Astrocyte (in vitro differentiated cells and primary cell): ENCODE results near the gene TGM5. TPM values are rescaled to one million over a fixed set of nuclear protein-coding genes. Genes with fewer than 3 reads are reported as not detected.

ENCODE experiments used
- DNase-seq: peaks from one replicate; pipeline ENCODE4 v3.0.0-alpha.2; 2010; ENCODE audit warnings: low read depth
- FAIRE-seq: peaks from 2 replicates; lab custom pipeline; 2011; peaks lifted over from hg19 to GRCh38; lab: Jason Lieb, UNC
- H2AFZ ChIP-seq: 2 replicates; pipeline ENCODE4 v1.6.0; 2012; ENCODE audit warnings: low read depth, low read length, inconsistent platforms
- H3K27ac ChIP-seq: 2 replicates; pipeline ENCODE4 v1.5.1; 2011; ENCODE audit warnings: low read depth, low read length, inconsistent platforms
- H3K27me3 ChIP-seq: 2 replicates; pipeline ENCODE4 v1.6.0; 2011; ENCODE audit warnings: low read length, inconsistent platforms; ENCODE audit not compliant: insufficient read depth
- H3K36me3 ChIP-seq: 2 replicates; pipeline ENCODE4 v1.5.1; 2011; ENCODE audit warnings: low read length, inconsistent platforms; ENCODE audit not compliant: insufficient read depth
- H3K4me1 ChIP-seq: 2 replicates; pipeline ENCODE4 v1.5.1; 2011; ENCODE audit warnings: low read length, inconsistent platforms; ENCODE audit not compliant: insufficient read depth
- H3K4me2 ChIP-seq: 2 replicates; pipeline ENCODE4 v1.6.0; 2012; ENCODE audit warnings: low read length, inconsistent platforms
- H3K4me3 ChIP-seq: 2 replicates; pipeline ENCODE4 v1.5.1; 2011; ENCODE audit warnings: low read depth, mild to moderate bottlenecking, low read length, inconsistent platforms; ENCODE audit not compliant: insufficient read depth
- H3K79me2 ChIP-seq: 2 replicates; pipeline ENCODE4 v1.6.0; 2012; ENCODE audit warnings: mild to moderate bottlenecking, low read length, inconsistent platforms; ENCODE audit not compliant: insufficient read depth
- H3K9ac ChIP-seq: 2 replicates; pipeline ENCODE4 v1.6.0; 2012; ENCODE audit warnings: mild to moderate bottlenecking, low read length, inconsistent platforms
- H3K9me3 ChIP-seq: 2 replicates; pipeline ENCODE4 v1.5.1; 2012; ENCODE audit warnings: low read depth, mild to moderate bottlenecking, low read length, inconsistent platforms; ENCODE audit not compliant: insufficient read depth
- H4K20me1 ChIP-seq: 2 replicates; pipeline ENCODE4 v1.6.0; 2012; ENCODE audit warnings: low read length, inconsistent platforms; ENCODE audit not compliant: insufficient read depth
- H3K27ac Mint-ChIP-seq: one replicate; pipeline ENCODE4 v1.8.0; 2021; ENCODE audit warnings: mild to moderate bottlenecking, mixed read lengths; ENCODE audit not compliant: unreplicated experiment
- H3K27me3 Mint-ChIP-seq: one replicate; pipeline ENCODE4 v1.8.0; 2021; ENCODE audit warnings: low read depth, mixed read lengths; ENCODE audit not compliant: unreplicated experiment
- H3K36me3 Mint-ChIP-seq: one replicate; pipeline ENCODE4 v1.8.0; 2021; ENCODE audit warnings: low read depth, mixed read lengths; ENCODE audit not compliant: unreplicated experiment
- H3K4me1 Mint-ChIP-seq: one replicate; pipeline ENCODE4 v1.8.0; 2021; ENCODE audit warnings: low read depth, mixed read lengths; ENCODE audit not compliant: unreplicated experiment
- H3K4me3 Mint-ChIP-seq: one replicate; pipeline ENCODE4 v1.8.0; 2021; ENCODE audit warnings: mild to moderate bottlenecking, moderate library complexity, mixed read lengths; ENCODE audit not compliant: unreplicated experiment
- H3K9me3 Mint-ChIP-seq: one replicate; pipeline ENCODE4 v1.8.0; 2021; ENCODE audit warnings: mild to moderate bottlenecking, mixed read lengths; ENCODE audit not compliant: unreplicated experiment
- CTCF ChIP-seq: IDR thresholded peaks from 2 replicates; pipeline ENCODE4 v1.5.1; 2011; ENCODE audit warnings: low read depth, mild to moderate bottlenecking, inconsistent platforms, low read length, moderate library complexity; ENCODE audit not compliant: insufficient read depth
- EZH2 ChIP-seq: IDR thresholded peaks from 2 replicates; pipeline ENCODE4 v1.6.1; 2012; ENCODE audit warnings: mild to moderate bottlenecking, low read length, inconsistent platforms; ENCODE audit not compliant: insufficient read depth
- total RNA-seq: library from RNA; stranded (reverse); gene quantifications from 2 replicates; pipeline ENCODE4 v1.2.1, GENCODE V29; 2021

Gene TGM5
- total RNA-seq, 1 donor from 2014 or later: 0.16 TPM

GRCh38 chr15:43246261-43246774 lies 20.4 kb downstream of the TGM5 start:
- Mint-ChIP-seq H3K4me3 (no peak overlapping the region), H3K27ac (no peak overlapping the region), H3K36me3 (no peaks in the 10 kb centered on the region), H3K27me3 (peaks cover 23% of the 10 kb centered on the region), H3K9me3 (peaks cover 3% of the 10 kb centered on the region), H3K4me1 (peaks cover 3% of the 10 kb centered on the region)
- DNase-seq (no peak), FAIRE-seq (no peak)
- Histone ChIP-seq H3K27ac (no peak overlapping the region), H3K4me2 (no peak overlapping the region), H3K79me2 (no peaks in the 10 kb centered on the region), H3K9ac (no peak overlapping the region), H2AFZ (no peak overlapping the region), H3K36me3 (no peaks in the 10 kb centered on the region), H3K4me1 (peaks cover 10% of the 10 kb centered on the region), H3K4me3 (no peak overlapping the region), H3K9me3 (no peaks in the 10 kb centered on the region), H4K20me1 (no peaks in the 10 kb centered on the region), H3K27me3 (peaks cover 14% of the 10 kb centered on the region)
- TF ChIP-seq EZH2 (no peak), CTCF (no peak)

GRCh38 chr15:43244092-43244491 lies 22.6 kb downstream of the TGM5 start:
- Mint-ChIP-seq H3K4me3 (no peak overlapping the region), H3K27ac (no peak overlapping the region), H3K36me3 (no peaks in the 10 kb centered on the region), H3K27me3 (peaks cover 23% of the 10 kb centered on the region), H3K4me1 (peaks cover 6% of the 10 kb centered on the region), H3K9me3 (peaks cover 3% of the 10 kb centered on the region)
- Histone ChIP-seq H3K4me3 (no peak overlapping the region), H3K36me3 (no peaks in the 10 kb centered on the region), H3K27ac (no peak overlapping the region), H3K79me2 (no peaks in the 10 kb centered on the region), H3K4me2 (no peak overlapping the region), H3K9ac (no peak overlapping the region), H3K9me3 (no peaks in the 10 kb centered on the region), H4K20me1 (no peaks in the 10 kb centered on the region), H3K4me1 (peaks cover 11% of the 10 kb centered on the region), H2AFZ (no peak overlapping the region), H3K27me3 (peaks cover 14% of the 10 kb centered on the region)
- no peak for FAIRE-seq
- TF ChIP-seq CTCF (no peak), EZH2 (no peak)
- DNase-seq: no peak

- H4K20me1 ChIP-seq: no peaks in the 10 kb centered on the region
- H3K27ac Mint-ChIP-seq: no peak overlapping the region
- peaks cover 11% of the 10 kb centered on the region for H3K4me1 Mint-ChIP-seq
- H3K4me3 ChIP-seq: no peak overlapping the region
- TF ChIP-seq EZH2 (no peak), CTCF (no peak)
- peaks cover 23% of the 10 kb centered on the region for H3K27me3 Mint-ChIP-seq
- FAIRE-seq: no peak
- H3K27ac ChIP-seq: no peak overlapping the region
- H3K4me2 ChIP-seq: no peak overlapping the region
- H3K9ac ChIP-seq: no peak overlapping the region
- H3K36me3 ChIP-seq: no peaks in the 10 kb centered on the region
- H3K4me3 Mint-ChIP-seq: no peak overlapping the region
- H3K79me2 ChIP-seq: no peaks in the 10 kb centered on the region
- peaks cover 14% of the 10 kb centered on the region for H3K27me3 ChIP-seq
- peaks cover 3% of the 10 kb centered on the region for H3K9me3 Mint-ChIP-seq
- H3K9me3 ChIP-seq: no peaks in the 10 kb centered on the region
- peaks cover 9% of the 10 kb centered on the region for H3K4me1 ChIP-seq
- no peak for DNase-seq
- H2AFZ ChIP-seq: no peak overlapping the region
- H3K36me3 Mint-ChIP-seq: no peaks in the 10 kb centered on the region
These were observed 23.6 kb downstream of the TGM5 start for GRCh38 chr15:43243020-43243645.
